PC-3 (cell line): ENCODE results near the gene KRTAP4-2.

Experiments used
- EZH2 ChIP-seq: fragments of 300-600 bp; sonication (generic); IDR thresholded peaks from one replicate; pipeline ENCODE4 v1.6.1; 2017; ENCODE audit warnings: antibody characterized with exemption, mild to moderate bottlenecking, low read length; ENCODE audit not compliant: unreplicated experiment
- EZH2phosphoT487 ChIP-seq: fragments of 300-600 bp; sonication (generic); IDR thresholded peaks from 2 replicates; pipeline ENCODE4 v1.6.1; 2018; ENCODE audit warnings: mild to moderate bottlenecking, antibody characterized with exemption, low read length, borderline replicate concordance
- TF ChIP-seq, protein P1 (sequence below): fragments of 300-600 bp; sonication (generic); conservative IDR thresholded peaks from 2 replicates; pipeline ENCODE4 v1.5.1; 2017; ENCODE audit warnings: antibody characterized with exemption, low read depth, mild to moderate bottlenecking, low read length

GRCh38 chr17:41177727-41178271 is at the start of gene KRTAP4-2:
- TF ChIP-seq EZH2 (no peak), EZH2phosphoT487 (no peak)
- TF ChIP-seq, protein P1, sequence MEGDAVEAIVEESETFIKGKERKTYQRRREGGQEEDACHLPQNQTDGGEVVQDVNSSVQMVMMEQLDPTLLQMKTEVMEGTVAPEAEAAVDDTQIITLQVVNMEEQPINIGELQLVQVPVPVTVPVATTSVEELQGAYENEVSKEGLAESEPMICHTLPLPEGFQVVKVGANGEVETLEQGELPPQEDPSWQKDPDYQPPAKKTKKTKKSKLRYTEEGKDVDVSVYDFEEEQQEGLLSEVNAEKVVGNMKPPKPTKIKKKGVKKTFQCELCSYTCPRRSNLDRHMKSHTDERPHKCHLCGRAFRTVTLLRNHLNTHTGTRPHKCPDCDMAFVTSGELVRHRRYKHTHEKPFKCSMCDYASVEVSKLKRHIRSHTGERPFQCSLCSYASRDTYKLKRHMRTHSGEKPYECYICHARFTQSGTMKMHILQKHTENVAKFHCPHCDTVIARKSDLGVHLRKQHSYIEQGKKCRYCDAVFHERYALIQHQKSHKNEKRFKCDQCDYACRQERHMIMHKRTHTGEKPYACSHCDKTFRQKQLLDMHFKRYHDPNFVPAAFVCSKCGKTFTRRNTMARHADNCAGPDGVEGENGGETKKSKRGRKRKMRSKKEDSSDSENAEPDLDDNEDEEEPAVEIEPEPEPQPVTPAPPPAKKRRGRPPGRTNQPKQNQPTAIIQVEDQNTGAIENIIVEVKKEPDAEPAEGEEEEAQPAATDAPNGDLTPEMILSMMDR, result no peak
